CD4-positive, alpha-beta memory T cell (primary cell): ENCODE data around the gene AVPR1B. TPM values are rescaled to one million over a fixed set of nuclear protein-coding genes. Genes with fewer than 3 reads are reported as not detected.
A peak's percentile ranks its signal among the peaks of the same experiment; 100 is the strongest.

Source experiments
- CTCF ChIA-PET: fragments of 350-600 bp; sonication (Branson Sonifier 250); formaldehyde crosslinking; loops from one replicate; lab custom pipeline; 2021; ENCODE audit warnings: inconsistent platforms; ENCODE audit not compliant: partially characterized antibody; lab: Charles Lee
- POLR2A ChIA-PET: fragments of 350-600 bp; sonication (Branson Sonifier 250); formaldehyde crosslinking; loops from one replicate; lab custom pipeline; 2021; ENCODE audit not compliant: partially characterized antibody; lab: Charles Lee
- DNase-seq, 5 donors: peaks; one replicate each; pipeline versions ENCODE4 v3.0.0 to v3.0.0-alpha.2; 2020 to 2022; ENCODE audit warnings: mixed read lengths in 1 of 5
- H3K27ac ChIP-seq: one replicate; pipeline ENCODE4 v1.7.0; 2013; ENCODE audit warnings: low read depth, low read length
- H3K27me3 ChIP-seq: 2 replicates; pipeline ENCODE4 v1.7.0; 2013; ENCODE audit warnings: mild to moderate bottlenecking, low read length, moderate library complexity; ENCODE audit not compliant: insufficient read depth
- H3K36me3 ChIP-seq: 2 replicates; pipeline ENCODE4 v1.7.0; 2013; ENCODE audit warnings: mild to moderate bottlenecking, low read length, moderate library complexity; ENCODE audit not compliant: insufficient read depth
- H3K4me1 ChIP-seq: 2 replicates; pipeline ENCODE4 v1.7.0; 2013; ENCODE audit warnings: mild to moderate bottlenecking, low read length, moderate library complexity; ENCODE audit not compliant: insufficient read depth
- H3K4me3 ChIP-seq, 2 donors: one replicate each; pipeline ENCODE4 v1.7.0; 2013; ENCODE audit warnings: low read length in 2 of 2, mild to moderate bottlenecking in 1 of 2
- H3K9me3 ChIP-seq, 2 donors: one replicate each; pipeline ENCODE4 v1.7.0; 2013; ENCODE audit warnings: low read length in 2 of 2, control low read depth in 1 of 2; ENCODE audit not compliant: control insufficient read depth in 1 of 2
- H3K27ac Mint-ChIP-seq, 7 donors: one replicate each; pipeline ENCODE4 v1.8.0; 2020 to 2021; ENCODE audit warnings: mixed read lengths in 7 of 7, mild to moderate bottlenecking in 6 of 7, inconsistent platforms in 3 of 7, moderate library complexity in 3 of 7
- H3K27me3 Mint-ChIP-seq, 2 donors: one replicate each; pipeline ENCODE4 v1.8.0; 2020 to 2021; ENCODE audit warnings: mixed read lengths in 2 of 2
- H3K36me3 Mint-ChIP-seq, 2 donors: one replicate each; pipeline ENCODE4 v1.8.0; 2020 to 2021; ENCODE audit warnings: mixed read lengths in 2 of 2, inconsistent platforms in 1 of 2, mild to moderate bottlenecking in 1 of 2
- H3K4me1 Mint-ChIP-seq, 4 donors: one replicate each; pipeline ENCODE4 v1.8.0; 2020 to 2021; ENCODE audit warnings: mixed read lengths in 4 of 4, mild to moderate bottlenecking in 1 of 4
- H3K4me3 Mint-ChIP-seq, 8 donors: one replicate each; pipeline ENCODE4 v1.8.0; 2020 to 2021; ENCODE audit warnings: mixed read lengths in 8 of 8, mild to moderate bottlenecking in 7 of 8, moderate library complexity in 6 of 8, inconsistent platforms in 3 of 8
- H3K9me3 Mint-ChIP-seq, 8 donors: one replicate each; pipeline ENCODE4 v1.8.0; 2020 to 2021; ENCODE audit warnings: mixed read lengths in 8 of 8, mild to moderate bottlenecking in 5 of 8, inconsistent platforms in 3 of 8, moderate library complexity in 1 of 8
- intact Hi-C: fragments of 100-400 bp; cut with micrococcal nuclease; formaldehyde crosslinking; loops from one replicate; pipeline ENCODE4 v1.15.1; 2023
- polyA plus RNA-seq, 2 donors: library from polyadenylated mRNA; unstranded; fragments of 300-500 nt; fragmentation: Illumina TruSeq; gene quantifications; one replicate each; pipeline ENCODE4 v1.2.3, GENCODE V29; 2021
- total RNA-seq, 2 experiments: library from RNA; stranded (reverse); gene quantifications; one replicate each; pipeline ENCODE4 v1.2.3, GENCODE V29; 2021

The AVPR1B gene
- total and polyA plus RNA-seq, 4 experiments from 2014 or later, result not detected

DNA sequence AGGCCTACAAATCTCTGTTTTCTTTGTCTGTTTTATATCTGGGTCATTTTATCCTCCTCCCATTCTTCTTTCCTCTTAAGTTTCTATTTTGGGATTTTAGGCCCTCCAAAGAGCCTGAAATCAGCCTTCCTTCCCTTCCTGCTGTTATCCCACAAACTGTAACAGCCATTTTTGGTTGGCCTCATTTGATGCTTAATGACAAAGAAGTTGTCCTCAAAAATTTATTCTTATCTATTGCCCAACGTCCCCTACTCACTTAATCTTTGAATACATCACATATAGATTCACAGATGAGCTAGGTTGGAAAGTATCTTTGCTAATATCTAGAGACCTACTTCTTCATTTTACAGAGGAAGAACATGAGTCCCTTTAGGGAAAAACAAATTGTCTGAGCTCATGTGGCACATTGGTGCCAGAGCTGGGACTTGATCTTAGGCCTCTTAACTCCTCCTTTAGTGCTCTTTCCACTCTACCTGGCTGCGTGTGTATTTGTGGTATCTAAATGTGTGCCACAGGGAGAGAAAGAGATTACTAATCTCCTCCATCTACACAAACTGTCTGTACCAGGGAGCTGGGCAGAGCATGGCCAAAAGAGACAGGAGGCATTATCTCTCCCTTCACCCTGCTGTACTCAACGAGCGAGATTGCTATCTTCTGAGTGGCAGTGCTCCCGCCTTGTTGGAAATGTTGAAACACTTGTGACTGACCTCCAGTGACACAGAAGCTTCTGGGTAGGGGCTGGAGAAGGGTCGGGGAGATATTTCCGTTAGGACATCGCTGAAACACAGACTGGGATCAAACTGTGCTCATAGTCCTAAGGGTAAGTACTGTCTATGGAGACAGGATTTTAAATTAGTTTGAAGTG is 34.1 kb downstream of the AVPR1B start:
- H3K27me3 ChIP-seq, result no peaks in the 10 kb centered on the region
- Mint-ChIP-seq H3K27ac (peak overlapping the region in 3 of 7 donors; percentile 5 to 18 (median 9)), H3K36me3 (no peaks in the 10 kb centered on the region), H3K4me3 (no peak overlapping the region), H3K4me1 (peaks cover 14 to 19% (median 16%) of the 10 kb centered on the region in 4 donors), H3K9me3 (no peaks in the 10 kb centered on the region), H3K27me3 (no peaks in the 10 kb centered on the region)
- H3K4me1 ChIP-seq, result peaks cover 19% of the 10 kb centered on the region
- H3K9me3 ChIP-seq, result no peaks in the 10 kb centered on the region
- POLR2A ChIA-PET, result no interaction called here
- intact Hi-C loops, result no loop called here
- no peak overlapping the region for H3K4me3 ChIP-seq
- CTCF ChIA-PET, result interaction anchor here (2.6 kb wide), 1 partner anchor 23 kb away, joined by 10 read pairs; no protein-coding TSS in a partner anchor
- H3K36me3 ChIP-seq, result no peaks in the 10 kb centered on the region
- no peak for DNase-seq
- H3K27ac ChIP-seq, result no peak overlapping the region

DNA sequence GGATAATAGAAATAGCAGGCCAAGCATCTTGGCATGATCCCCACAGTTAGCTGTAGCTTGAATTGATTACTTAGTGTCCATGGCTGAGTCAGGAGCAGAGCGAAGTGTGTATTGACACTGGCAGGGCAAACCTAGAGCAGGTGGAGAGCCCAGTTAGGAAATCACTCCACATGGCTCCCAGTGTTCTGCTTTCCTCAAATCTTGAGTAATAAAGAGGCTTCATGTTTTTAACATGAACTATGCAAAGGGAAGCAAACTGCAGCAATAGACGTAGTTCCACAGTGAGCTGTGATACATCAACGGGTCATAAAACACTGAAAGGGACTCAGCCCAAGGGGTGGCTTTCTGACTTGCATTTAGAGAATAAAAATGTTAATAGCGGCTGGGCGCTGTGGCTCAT is 35.3 kb downstream of the AVPR1B start:
- H3K4me1 ChIP-seq, result peaks cover 19% of the 10 kb centered on the region
- intact Hi-C loops, result no loop called here
- no peak overlapping the region for H3K27ac ChIP-seq

DNA sequence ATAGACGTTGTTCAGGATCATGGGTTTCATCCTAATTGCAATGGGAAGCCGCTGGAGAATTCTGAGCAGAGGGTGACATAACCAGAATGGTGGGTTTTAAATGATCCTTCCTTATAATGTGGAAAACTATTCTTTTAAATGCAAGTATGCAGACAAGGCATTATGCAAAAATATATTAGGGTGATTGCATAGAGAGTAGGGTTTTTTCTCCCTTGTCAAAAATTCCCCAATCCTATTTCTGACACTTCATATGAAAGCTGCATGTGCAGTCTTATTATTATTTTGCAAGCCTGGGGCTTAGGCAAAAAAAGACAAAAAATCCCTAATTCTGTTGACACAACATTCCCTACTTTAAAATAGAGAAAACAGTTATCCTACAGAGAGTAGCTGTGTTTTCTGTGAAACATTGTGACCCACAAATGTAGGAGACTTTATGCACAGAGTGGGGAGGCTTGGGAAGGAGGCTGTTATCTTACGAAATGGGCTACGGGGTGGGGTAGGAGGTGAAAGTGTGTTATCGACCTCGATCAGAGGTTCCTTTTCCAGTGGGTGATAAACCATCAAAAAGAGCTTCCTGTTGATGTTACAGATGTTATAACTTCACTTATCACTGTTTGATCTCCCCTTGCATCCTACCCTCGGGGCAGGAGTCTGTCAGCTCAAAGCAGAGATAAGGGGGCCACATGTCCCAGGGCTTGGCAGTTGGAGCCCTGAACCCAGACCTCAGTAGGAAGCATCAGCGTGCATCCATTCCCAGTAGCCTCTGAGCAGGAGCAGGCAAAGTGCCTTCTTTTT is 37.0 kb downstream of the AVPR1B start:
- Histone ChIP-seq H3K4me1 (peaks cover 19% of the 10 kb centered on the region), H3K36me3 (no peaks in the 10 kb centered on the region), H3K27ac (no peak overlapping the region), H3K9me3 (no peaks in the 10 kb centered on the region), H3K27me3 (no peaks in the 10 kb centered on the region), H3K4me3 (no peak overlapping the region)
- intact Hi-C loops, result no loop called here
- ChIA-PET CTCF (interaction anchor here (1.2 to 2.4 kb wide), 2 partner anchors 12 to 28 kb away, joined by 5 to 8 read pairs; no protein-coding TSS in a partner anchor), POLR2A (no interaction called here)
- Mint-ChIP-seq H3K9me3 (no peaks in the 10 kb centered on the region), H3K27me3 (peaks cover under 1 to 1% of the 10 kb centered on the region in 2 donors), H3K4me1 (peaks cover 14 to 19% (median 16%) of the 10 kb centered on the region in 4 donors), H3K36me3 (no peaks in the 10 kb centered on the region), H3K4me3 (peak overlapping the region in 7 of 8 donors; percentile 37 to 76 (median 49)), H3K27ac (peak overlapping the region in 4 of 7 donors; percentile 0 to 60 (median 18))
- DNase-seq, result peak in 2 of 5 donors; percentile 6 to 13

More for the DNA sequence above, 35.3 kb downstream of the AVPR1B start:
- Mint-ChIP-seq H3K4me3 (no peak overlapping the region), H3K36me3 (no peaks in the 10 kb centered on the region), H3K27ac (peak overlapping the region in 1 of 7 donors; percentile 2), H3K27me3 (no peaks in the 10 kb centered on the region), H3K4me1 (peaks cover 14 to 19% (median 16%) of the 10 kb centered on the region in 4 donors), H3K9me3 (no peaks in the 10 kb centered on the region)
- ChIA-PET POLR2A (no interaction called here), CTCF (no interaction called here)
- H3K36me3 ChIP-seq, result no peaks in the 10 kb centered on the region
- H3K4me3 ChIP-seq, result no peak overlapping the region
- H3K27me3 ChIP-seq, result no peaks in the 10 kb centered on the region
- no peaks in the 10 kb centered on the region for H3K9me3 ChIP-seq
- DNase-seq, result no peak

DNA sequence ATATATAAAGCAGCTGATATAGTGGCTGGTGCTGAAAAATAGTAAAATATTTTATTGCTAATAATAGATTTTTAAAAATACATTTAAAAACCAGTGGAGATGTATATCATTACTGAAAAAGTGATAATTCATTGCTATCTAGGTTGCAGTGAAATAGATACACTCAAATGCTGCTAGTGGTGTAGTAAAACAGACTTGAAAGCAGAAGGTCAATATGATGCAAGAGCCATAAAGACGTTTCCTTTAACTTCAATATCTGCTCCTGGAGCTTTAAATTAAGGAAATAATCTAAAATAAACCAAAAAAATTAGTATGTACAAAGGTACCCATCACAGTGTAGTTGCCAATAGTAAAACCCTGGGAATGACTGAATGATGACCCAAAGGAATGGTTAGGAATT is 38.1 kb downstream of the AVPR1B start:
- no peak for DNase-seq
- intact Hi-C loops, result no loop called here
- H3K27ac ChIP-seq, result no peak overlapping the region
- no peaks in the 10 kb centered on the region for H3K9me3 ChIP-seq
- H3K9me3 Mint-ChIP-seq, result no peaks in the 10 kb centered on the region
- H3K4me3 ChIP-seq, result no peak overlapping the region
- H3K27me3 Mint-ChIP-seq, result peaks cover 1 to 4% of the 10 kb centered on the region in 2 donors
- no peaks in the 10 kb centered on the region for H3K36me3 ChIP-seq
- POLR2A ChIA-PET, result no interaction called here
- no peak overlapping the region for H3K27ac Mint-ChIP-seq
- no peaks in the 10 kb centered on the region for H3K36me3 Mint-ChIP-seq
- no peaks in the 10 kb centered on the region for H3K27me3 ChIP-seq
- peaks cover 14 to 19% (median 16%) of the 10 kb centered on the region in 4 donors for H3K4me1 Mint-ChIP-seq
- H3K4me1 ChIP-seq, result peaks cover 19% of the 10 kb centered on the region
- CTCF ChIA-PET, result interaction anchor here (2.3 to 2.4 kb wide), 2 partner anchors 13 to 27 kb away, joined by 7 to 8 read pairs; no protein-coding TSS in a partner anchor
- no peak overlapping the region for H3K4me3 Mint-ChIP-seq

DNA sequence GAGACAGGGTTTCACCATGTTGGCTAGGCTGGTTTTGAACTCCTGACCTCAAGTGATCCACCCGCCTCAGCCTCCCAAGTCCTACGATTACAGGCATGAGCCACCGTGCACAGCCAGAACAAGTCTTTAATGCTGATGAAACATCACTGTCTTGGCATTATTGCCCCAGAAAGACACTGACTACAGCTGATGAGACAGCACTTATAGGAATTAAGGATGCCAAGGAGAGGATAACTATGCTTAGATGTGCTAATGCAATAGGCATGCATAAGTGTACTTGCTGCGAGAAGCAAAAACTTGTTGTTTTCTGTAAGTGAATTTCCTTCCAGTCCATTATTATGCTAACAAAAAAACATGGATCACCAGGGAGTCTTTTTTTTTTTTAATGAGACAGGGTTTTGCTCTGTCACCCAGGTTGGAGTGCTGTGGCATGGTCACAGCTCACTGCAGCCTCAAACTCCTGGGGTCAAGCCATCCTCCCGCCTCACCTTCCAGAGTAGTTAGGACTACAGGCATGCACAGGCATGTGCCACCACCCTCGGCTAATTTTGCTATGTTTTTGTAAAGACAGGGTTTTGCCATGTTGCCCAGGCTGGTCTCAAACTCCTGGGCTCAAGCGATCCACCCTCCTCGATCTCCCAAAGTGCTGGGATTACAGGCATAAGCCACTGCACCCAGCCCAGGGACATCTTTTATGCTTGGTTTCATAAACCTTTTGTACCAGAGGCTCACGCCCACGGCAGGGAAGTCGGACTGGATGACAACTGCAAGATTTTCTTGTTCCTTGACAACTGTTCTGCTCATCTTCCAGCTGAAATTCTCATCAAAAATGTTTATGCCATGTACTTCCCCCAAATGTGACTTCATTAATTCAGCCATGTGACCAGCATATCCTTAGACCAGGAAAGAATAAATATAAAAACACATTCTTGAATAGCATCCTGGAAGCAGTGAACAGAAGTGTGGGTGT is 41.1 kb downstream of the AVPR1B start:
- peaks cover 19% of the 10 kb centered on the region for H3K4me1 ChIP-seq
- CTCF ChIA-PET, result interaction anchor here (0.6 to 0.7 kb wide), 2 partner anchors 27 to 39 kb away, joined by 3 read pairs; no protein-coding TSS in a partner anchor
- intact Hi-C loops, result no loop called here
- H3K9me3 ChIP-seq, result no peaks in the 10 kb centered on the region
- Mint-ChIP-seq H3K36me3 (no peaks in the 10 kb centered on the region), H3K27ac (no peak overlapping the region), H3K27me3 (peaks cover 1 to 4% of the 10 kb centered on the region in 2 donors), H3K4me1 (peaks cover 12 to 16% (median 15%) of the 10 kb centered on the region in 4 donors), H3K9me3 (no peaks in the 10 kb centered on the region), H3K4me3 (no peak overlapping the region)
- no peak for DNase-seq
- no peak overlapping the region for H3K27ac ChIP-seq
- H3K27me3 ChIP-seq, result no peaks in the 10 kb centered on the region
- H3K36me3 ChIP-seq, result no peaks in the 10 kb centered on the region
- POLR2A ChIA-PET, result no interaction called here
- no peak overlapping the region for H3K4me3 ChIP-seq

DNA sequence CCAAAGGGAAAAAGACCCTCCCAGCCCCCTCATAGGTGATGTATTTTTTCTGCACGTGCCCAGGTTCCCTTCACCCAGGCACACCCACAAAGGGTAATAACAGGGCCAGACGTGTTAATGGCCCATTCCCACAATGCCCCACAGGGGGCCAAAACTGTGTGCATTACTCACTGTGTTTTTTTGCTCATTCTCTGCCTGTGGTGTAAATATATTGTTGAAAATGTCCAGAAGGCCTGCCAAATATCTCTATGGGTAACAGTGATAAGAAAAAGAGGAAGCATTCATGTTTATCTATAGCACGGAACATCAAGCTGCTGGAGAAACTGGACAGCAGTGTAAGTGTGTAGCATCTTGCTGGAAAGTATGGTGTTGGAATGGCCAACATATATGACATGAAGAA is 42.3 kb downstream of the AVPR1B start:
- no peak overlapping the region for H3K27ac Mint-ChIP-seq
- H3K27me3 Mint-ChIP-seq, result peaks cover 1 to 4% of the 10 kb centered on the region in 2 donors
- no peak for DNase-seq
- H3K4me3 Mint-ChIP-seq, result no peak overlapping the region
- H3K9me3 Mint-ChIP-seq, result no peaks in the 10 kb centered on the region
- H3K9me3 ChIP-seq, result no peaks in the 10 kb centered on the region
- no peaks in the 10 kb centered on the region for H3K27me3 ChIP-seq
- no peak overlapping the region for H3K27ac ChIP-seq
- ChIA-PET CTCF (no interaction called here), POLR2A (no interaction called here)
- no peaks in the 10 kb centered on the region for H3K36me3 Mint-ChIP-seq
- H3K4me3 ChIP-seq, result no peak overlapping the region
- peaks cover 7% of the 10 kb centered on the region for H3K4me1 ChIP-seq
- peaks cover 2 to 4% (median 3%) of the 10 kb centered on the region in 4 donors for H3K4me1 Mint-ChIP-seq
- no peaks in the 10 kb centered on the region for H3K36me3 ChIP-seq
- intact Hi-C loops, result no loop called here
